Uterus (tissue), 4 donors: ENCODE measurements around the gene FMNL2. TPM values are rescaled to one million over a fixed set of nuclear protein-coding genes. Genes with fewer than 3 reads are reported as not detected.

Experiments used
- DNase-seq, 2 donors: peaks; one replicate each; pipeline ENCODE4 v3.0.0-alpha.2; 2019 to 2020
- H3K27ac ChIP-seq, 2 donors: fragments of 200-600 bp; sonication (generic); 1 replicate in 1 of 2; 2 replicates in 1 of 2; pipeline ENCODE4 v1.5.1; 2016 to 2018
- H3K27me3 ChIP-seq, 2 donors: fragments of 200-600 bp; sonication (generic); one replicate each; pipeline ENCODE4 v1.5.1; 2018 to 2019; ENCODE audit warnings: control low read depth in 1 of 2
- H3K36me3 ChIP-seq, 2 donors: fragments of 200-600 bp; sonication (generic); one replicate each; pipeline ENCODE4 v1.5.1; 2019; ENCODE audit warnings: control low read depth in 1 of 2
- H3K4me1 ChIP-seq, 2 donors: fragments of 200-600 bp; sonication (generic); one replicate each; pipeline ENCODE4 v1.5.1; 2018 to 2019; ENCODE audit warnings: control low read depth in 1 of 2
- H3K4me3 ChIP-seq, 2 donors: fragments of 200-600 bp; sonication (generic); 1 replicate in 1 of 2; 2 replicates in 1 of 2; pipeline ENCODE4 v1.5.1; 2018 to 2019; ENCODE audit warnings: mild to moderate bottlenecking in 1 of 2
- H3K9me3 ChIP-seq, 2 donors: fragments of 200-600 bp; sonication (generic); one replicate each; pipeline ENCODE4 v1.5.1; 2019; ENCODE audit warnings: control low read depth in 1 of 2
- CTCF ChIP-seq, 4 experiments: fragments of 200-600 bp in 2 of 4; fragments of 450-650 bp in 2 of 4; sonication (generic) in 2 of 4; IDR thresholded peaks; one replicate each; pipeline ENCODE4 v1.5.1; 2016 to 2019; ENCODE audit warnings: antibody characterized with exemption in 4 of 4, mild to moderate bottlenecking in 2 of 4, moderate library complexity in 1 of 4
- POLR2A ChIP-seq, 2 donors: fragments of 450-650 bp; IDR thresholded peaks; one replicate each; pipeline ENCODE4 v1.6.1; 2016; ENCODE audit warnings: antibody characterized with exemption in 2 of 2, mild to moderate bottlenecking in 1 of 2, moderate library complexity in 1 of 2
- intact Hi-C: fragments of 100-400 bp; cut with DNase I; formaldehyde crosslinking; loops from one replicate; pipeline ENCODE4 v1.15.1; 2023; ENCODE audit warnings: low total_unique reads
- total RNA-seq, 4 donors: library from RNA; depleted of rRNA in 3 of 4; stranded (reverse); fragments of >200 nt in 3 of 4; gene quantifications; one replicate each; pipeline versions ENCODE4 v1.1.0 to v1.2.4, GENCODE V29; 2014 to 2023
- donor health status: DM: yes; HTN: yes; CAD: no.

The FMNL2 gene
- total RNA-seq, 4 donors from 2014 or later, result 10.0 to 66.9 (median 33.4) TPM

DNA sequence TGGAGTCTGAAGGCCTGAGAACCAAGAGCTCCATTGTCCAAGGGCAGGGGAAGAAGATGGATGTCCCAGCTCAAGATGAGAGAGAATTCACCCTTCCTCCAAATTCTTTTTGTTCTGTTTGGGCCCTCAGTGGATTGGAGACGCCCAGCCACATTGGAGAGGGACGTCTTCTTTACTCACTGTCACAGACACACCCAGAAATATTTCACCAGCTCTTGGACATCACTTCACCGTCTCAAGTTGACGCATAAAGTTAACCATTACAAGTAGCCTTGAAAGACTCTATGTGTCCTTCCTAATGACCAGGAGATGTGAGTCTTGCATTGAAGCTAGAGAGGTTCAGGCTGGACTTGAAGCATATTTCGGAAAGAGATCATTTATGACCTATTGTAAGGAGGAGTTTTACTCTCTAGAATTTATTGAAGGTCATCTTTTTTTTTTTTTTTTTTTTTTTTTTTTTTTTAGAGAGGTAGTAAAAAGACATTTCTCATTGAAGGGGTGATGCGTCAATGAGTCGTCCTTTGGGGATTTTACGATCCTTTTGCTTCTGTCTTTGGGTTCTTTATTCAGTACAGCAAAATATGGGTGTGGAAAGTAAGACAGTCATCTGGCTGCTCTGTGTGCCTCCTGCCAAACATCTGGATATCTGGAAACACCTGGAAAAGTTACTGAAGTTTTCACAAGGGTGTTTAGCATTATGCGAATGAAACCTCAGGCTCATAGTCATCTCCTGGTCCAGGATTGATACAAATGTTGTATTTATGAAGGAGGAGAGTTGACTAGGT, 264.2 kb downstream of the FMNL2 start:
- Histone ChIP-seq H3K36me3 (no peaks in the 10 kb centered on the region), H3K4me1 (no peaks in the 10 kb centered on the region), H3K27me3 (no peaks in the 10 kb centered on the region), H3K4me3 (no peak overlapping the region), H3K9me3 (no peaks in the 10 kb centered on the region), H3K27ac (no peak overlapping the region)
- TF ChIP-seq POLR2A (IDR thresholded peaks at IDR 0.05) (no peak), CTCF (IDR thresholded peaks at IDR 0.05) (no peak)
- intact Hi-C loops, result no loop called here
- DNase-seq, result no peak

- no peak overlapping the region for H3K4me3 ChIP-seq
- H3K27ac ChIP-seq, result no peak overlapping the region
- H3K4me1 ChIP-seq, result no peaks in the 10 kb centered on the region
- H3K36me3 ChIP-seq, result no peaks in the 10 kb centered on the region
- H3K27me3 ChIP-seq, result no peaks in the 10 kb centered on the region
- H3K9me3 ChIP-seq, result no peaks in the 10 kb centered on the region
- intact Hi-C loops, result no loop called here
- no peak for DNase-seq
- TF ChIP-seq POLR2A (IDR thresholded peaks at IDR 0.05) (no peak), CTCF (IDR thresholded peaks at IDR 0.05) (no peak)
Observed at GRCh38 chr2:152600051-152600657, 265.2 kb downstream of the FMNL2 start.

GRCh38 chr2:152600697-152601096, 265.7 kb downstream of the FMNL2 start:
- H3K27ac ChIP-seq, result no peak overlapping the region

GRCh38 chr2:152602750-152603149, 267.8 kb downstream of the FMNL2 start:
- TF ChIP-seq POLR2A (IDR thresholded peaks at IDR 0.05) (no peak), CTCF (IDR thresholded peaks at IDR 0.05) (no peak)
- no peaks in the 10 kb centered on the region for H3K4me1 ChIP-seq
- no peaks in the 10 kb centered on the region for H3K27me3 ChIP-seq
- no peak overlapping the region for H3K27ac ChIP-seq
- H3K4me3 ChIP-seq, result no peak overlapping the region
- DNase-seq, result no peak
- no peaks in the 10 kb centered on the region for H3K36me3 ChIP-seq
- intact Hi-C loops, result no loop called here
- no peaks in the 10 kb centered on the region for H3K9me3 ChIP-seq

More at GRCh38 chr2:152600697-152601096, 265.7 kb downstream of the FMNL2 start:
- Histone ChIP-seq H3K27me3 (no peaks in the 10 kb centered on the region), H3K9me3 (no peaks in the 10 kb centered on the region), H3K4me3 (no peak overlapping the region), H3K4me1 (no peaks in the 10 kb centered on the region), H3K36me3 (no peaks in the 10 kb centered on the region)
- no peak for DNase-seq
- intact Hi-C loops, result no loop called here
- no peak for TF ChIP-seq POLR2A (IDR thresholded peaks at IDR 0.05)
- TF ChIP-seq CTCF (IDR thresholded peaks at IDR 0.05), result no peak

- Histone ChIP-seq H3K9me3 (no peaks in the 10 kb centered on the region), H3K27ac (no peak overlapping the region), H3K36me3 (no peaks in the 10 kb centered on the region), H3K27me3 (no peaks in the 10 kb centered on the region), H3K4me1 (no peaks in the 10 kb centered on the region), H3K4me3 (no peak overlapping the region)
- TF ChIP-seq CTCF (IDR thresholded peaks at IDR 0.05) (no peak), POLR2A (IDR thresholded peaks at IDR 0.05) (no peak)
- intact Hi-C loops, result no loop called here
- DNase-seq, result no peak
Observed at GRCh38 chr2:152603166-152603565, 268.2 kb downstream of the FMNL2 start.
